Mesenchymal stem cell (in vitro differentiated cells and primary cell): ENCODE data around the gene DMAP1.

Experiments used
- DNase-seq: peaks from one replicate; pipeline ENCODE4 v3.0.0-alpha.2; 2013
- H2AFZ ChIP-seq: one replicate; pipeline ENCODE4 v1.6.1; 2013; ENCODE audit warnings: low read depth, mild to moderate bottlenecking, control low read depth, inconsistent platforms, low read length, moderate library complexity
- H2AK5ac ChIP-seq: 2 replicates; pipeline ENCODE4 v1.6.1; 2013; ENCODE audit warnings: low read length, moderate library complexity, mild to moderate bottlenecking, inconsistent platforms; ENCODE audit not compliant: severe bottlenecking
- H2BK120ac ChIP-seq: one replicate; pipeline ENCODE4 v1.6.1; 2013; ENCODE audit warnings: low read depth, mild to moderate bottlenecking, inconsistent platforms, low read length, moderate library complexity
- H2BK12ac ChIP-seq, 2 experiments: one replicate each; pipeline ENCODE4 v1.6.1; 2013; ENCODE audit warnings: inconsistent platforms in 2 of 2, low read length in 2 of 2, mild to moderate bottlenecking in 2 of 2, moderate library complexity in 2 of 2, control low read depth in 1 of 2
- H2BK15ac ChIP-seq: one replicate; pipeline ENCODE4 v1.6.1; 2013; ENCODE audit warnings: mild to moderate bottlenecking, low read depth, inconsistent platforms; ENCODE audit not compliant: poor library complexity, severe bottlenecking
- H2BK5ac ChIP-seq: 2 replicates; pipeline ENCODE4 v1.6.1; 2013; ENCODE audit warnings: low read depth, mild to moderate bottlenecking, low read length, control low read depth, inconsistent platforms; ENCODE audit not compliant: poor library complexity, severe bottlenecking
- H3K14ac ChIP-seq, 2 experiments: one replicate each; pipeline ENCODE4 v1.6.1; 2013; ENCODE audit warnings: inconsistent platforms in 2 of 2, low read length in 2 of 2, control low read depth in 1 of 2, mild to moderate bottlenecking in 1 of 2, moderate library complexity in 1 of 2
- H3K18ac ChIP-seq, 2 experiments: one replicate each; pipeline ENCODE4 v1.6.1; 2013; ENCODE audit warnings: inconsistent platforms in 2 of 2, low read length in 2 of 2, control low read depth in 1 of 2, low read depth in 1 of 2, mild to moderate bottlenecking in 1 of 2
- H3K23ac ChIP-seq, 2 experiments: one replicate each; pipeline ENCODE4 v1.6.1; 2013; ENCODE audit warnings: inconsistent platforms in 2 of 2, low read length in 2 of 2, mild to moderate bottlenecking in 2 of 2, moderate library complexity in 2 of 2, control low read depth in 1 of 2
- H3K27ac ChIP-seq: 2 replicates; pipeline ENCODE4 v1.5.1; 2013; ENCODE audit warnings: mild to moderate bottlenecking, moderate library complexity, low read length, control low read depth, inconsistent platforms; ENCODE audit not compliant: poor library complexity, severe bottlenecking
- H3K27me3 ChIP-seq, 2 experiments: 2 replicates each; pipeline versions ENCODE4 v1.6.1 to v1.7.0; 2013; ENCODE audit warnings: low read length in 2 of 2, mild to moderate bottlenecking in 2 of 2, moderate library complexity in 2 of 2, control low read depth in 1 of 2, inconsistent platforms in 1 of 2; ENCODE audit not compliant: control insufficient read depth in 1 of 2, insufficient read depth in 1 of 2
- H3K36me3 ChIP-seq, 2 experiments: 2 replicates each; pipeline versions ENCODE4 v1.6.1 to v1.7.0; 2013; ENCODE audit warnings: low read length in 2 of 2, control low read depth in 1 of 2, inconsistent platforms in 1 of 2, low read depth in 1 of 2, mild to moderate bottlenecking in 1 of 2; ENCODE audit not compliant: insufficient read depth in 2 of 2, control insufficient read depth in 1 of 2
- H3K4ac ChIP-seq, 2 experiments: one replicate each; pipeline ENCODE4 v1.6.1; 2013; ENCODE audit warnings: inconsistent platforms in 2 of 2, low read length in 2 of 2, mild to moderate bottlenecking in 2 of 2, moderate library complexity in 2 of 2, control low read depth in 1 of 2, low read depth in 1 of 2
- H3K4me1 ChIP-seq: 2 replicates; pipeline ENCODE4 v1.6.1; 2013; ENCODE audit warnings: low read depth, low read length, control low read depth; ENCODE audit not compliant: control insufficient read depth, insufficient read depth
- H3K4me2 ChIP-seq: 2 replicates; pipeline ENCODE4 v1.6.1; 2013; ENCODE audit warnings: low read length, mild to moderate bottlenecking, inconsistent platforms; ENCODE audit not compliant: poor library complexity, severe bottlenecking
- H3K4me3 ChIP-seq, 2 experiments: 2 replicates each; pipeline versions ENCODE4 v1.5.1 to v1.7.0; 2013; ENCODE audit warnings: low read length in 2 of 2, mild to moderate bottlenecking in 2 of 2, control low read depth in 1 of 2, low read depth in 1 of 2; ENCODE audit not compliant: insufficient read depth in 1 of 2
- H3K79me1 ChIP-seq: replicated peaks from 2 replicates; pipeline ENCODE4 v1.6.1; 2013; ENCODE audit warnings: mild to moderate bottlenecking, control low read depth, low read length, inconsistent platforms; ENCODE audit not compliant: poor library complexity, severe bottlenecking
- H3K9ac ChIP-seq: 2 replicates; pipeline ENCODE4 v1.7.0; 2013; ENCODE audit warnings: mild to moderate bottlenecking, low read length, moderate library complexity
- H3K9me3 ChIP-seq: 2 replicates; pipeline ENCODE4 v1.7.0; 2013; ENCODE audit warnings: mild to moderate bottlenecking, low read length; ENCODE audit not compliant: control insufficient read depth
- H4K8ac ChIP-seq: one replicate; pipeline ENCODE4 v1.6.1; 2013; ENCODE audit warnings: inconsistent platforms, mild to moderate bottlenecking, low read length, moderate library complexity
- H4K91ac ChIP-seq: one replicate; pipeline ENCODE4 v1.6.1; 2013; ENCODE audit warnings: mild to moderate bottlenecking, low read length, inconsistent platforms
- WGBS: methylation state at CpG from one replicate; pipeline ENCODE4 v1.1.7; 2013; ENCODE audit warnings: mixed read lengths; 5-methylcytosine and 5-hydroxymethylcytosine counted together

DMAP1 gene

GRCh38 chr1:44264451-44264771 lies 51.1 kb downstream of the DMAP1 start:
- H2BK5ac ChIP-seq: no peak overlapping the region
- H3K4me3 ChIP-seq: peak overlapping the region in 1 of 2 experiments; percentile 8
- H3K4me2 ChIP-seq: no peak overlapping the region
- H2AFZ ChIP-seq: no peak overlapping the region
- no peak overlapping the region for H3K23ac ChIP-seq
- H3K27me3 ChIP-seq: no peaks in the 10 kb centered on the region
- H3K18ac ChIP-seq: no peak overlapping the region
- 94% methylated on average over 8 of the region's 11 CpGs for WGBS
- H3K9ac ChIP-seq: no peak overlapping the region
- H2BK120ac ChIP-seq: no peak overlapping the region
- no peak overlapping the region for H2BK15ac ChIP-seq
- no peak overlapping the region for H3K4ac ChIP-seq
- DNase-seq: no peak
- H3K4me1 ChIP-seq: no peaks in the 10 kb centered on the region
- no peak overlapping the region for H4K91ac ChIP-seq
- peak overlapping the region in 1 of 2 experiments; percentile 26 for H3K14ac ChIP-seq
- peaks cover 39% of the 10 kb centered on the region for H3K79me1 ChIP-seq
- no peak overlapping the region for H2BK12ac ChIP-seq
- H3K36me3 ChIP-seq: peaks cover 6 to 26% of the 10 kb centered on the region in 2 experiments
- H4K8ac ChIP-seq: no peak overlapping the region
- no peak overlapping the region for H2AK5ac ChIP-seq
- no peak overlapping the region for H3K27ac ChIP-seq
- H3K9me3 ChIP-seq: no peaks in the 10 kb centered on the region

DNA sequence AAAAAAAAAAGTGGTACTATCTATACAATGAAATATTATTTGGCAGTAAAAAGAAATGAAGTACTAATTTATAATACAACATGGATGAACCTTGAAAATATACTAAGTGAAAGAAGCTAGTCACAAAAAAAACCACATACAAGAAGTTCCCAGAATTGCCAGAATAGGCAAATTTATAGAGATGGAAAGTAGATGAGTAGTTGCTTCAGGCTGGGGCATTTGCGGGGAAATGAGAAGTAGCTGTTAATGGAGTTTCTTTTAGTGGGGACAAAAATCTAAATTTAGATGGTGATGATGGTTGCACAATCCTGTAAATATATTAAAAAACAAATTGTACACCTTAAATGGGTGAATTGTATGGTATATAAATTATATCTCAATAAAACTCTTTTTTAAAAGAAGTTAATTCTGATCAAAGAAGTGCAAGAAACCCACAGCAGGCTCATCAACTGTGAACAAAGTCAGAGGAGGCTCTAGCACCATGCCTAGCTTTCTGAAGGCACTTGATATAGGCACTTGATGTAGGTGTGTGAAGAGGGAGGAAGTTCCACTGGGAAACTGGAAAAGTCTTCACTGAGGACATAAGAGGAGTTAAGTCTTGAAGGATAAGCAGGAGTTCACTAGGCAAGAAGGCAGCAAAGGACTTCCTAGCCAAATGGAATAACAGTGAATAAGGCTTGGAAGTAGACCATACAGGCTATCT lies 52.5 kb downstream of the DMAP1 start:
- WGBS: no CpG with 5 or more reads among the region's 1 CpG
- no peak overlapping the region for H3K23ac ChIP-seq
- H3K9ac ChIP-seq: no peak overlapping the region
- no peak overlapping the region for H2BK15ac ChIP-seq
- no peaks in the 10 kb centered on the region for H3K27me3 ChIP-seq
- H2AFZ ChIP-seq: no peak overlapping the region
- H2BK12ac ChIP-seq: no peak overlapping the region
- H3K9me3 ChIP-seq: no peaks in the 10 kb centered on the region
- no peak overlapping the region for H4K8ac ChIP-seq
- H2BK5ac ChIP-seq: no peak overlapping the region
- no peak overlapping the region for H3K4me3 ChIP-seq
- no peak overlapping the region for H2AK5ac ChIP-seq
- no peak overlapping the region for H4K91ac ChIP-seq
- no peaks in the 10 kb centered on the region for H3K4me1 ChIP-seq
- H3K4me2 ChIP-seq: no peak overlapping the region
- H3K79me1 ChIP-seq: peaks cover 40% of the 10 kb centered on the region
- no peak overlapping the region for H3K18ac ChIP-seq
- H3K14ac ChIP-seq: no peak overlapping the region
- no peak overlapping the region for H3K27ac ChIP-seq
- peaks cover 0 to 27% of the 10 kb centered on the region in 2 experiments for H3K36me3 ChIP-seq
- DNase-seq: no peak
- H3K4ac ChIP-seq: no peak overlapping the region
- no peak overlapping the region for H2BK120ac ChIP-seq

- Histone ChIP-seq H3K27me3 (no peaks in the 10 kb centered on the region), H3K4ac (no peak overlapping the region), H3K9me3 (no peaks in the 10 kb centered on the region), H3K36me3 (peaks cover 0 to 26% of the 10 kb centered on the region in 2 experiments), H2BK12ac (no peak overlapping the region), H2AK5ac (no peak overlapping the region), H3K23ac (no peak overlapping the region), H4K91ac (no peak overlapping the region), H3K18ac (no peak overlapping the region), H2BK120ac (no peak overlapping the region), H2BK5ac (no peak overlapping the region), H3K79me1 (peaks cover 44% of the 10 kb centered on the region), H3K4me3 (no peak overlapping the region), H3K4me1 (no peaks in the 10 kb centered on the region), H3K4me2 (no peak overlapping the region), H4K8ac (no peak overlapping the region), H3K14ac (no peak overlapping the region), H3K9ac (no peak overlapping the region), H3K27ac (no peak overlapping the region), H2AFZ (no peak overlapping the region), H2BK15ac (no peak overlapping the region)
- 83% methylated on average over 5 of the region's 6 CpGs for WGBS
- no peak for DNase-seq
These were observed 53.4 kb downstream of the DMAP1 start for GRCh38 chr1:44266400-44267344.

DNA sequence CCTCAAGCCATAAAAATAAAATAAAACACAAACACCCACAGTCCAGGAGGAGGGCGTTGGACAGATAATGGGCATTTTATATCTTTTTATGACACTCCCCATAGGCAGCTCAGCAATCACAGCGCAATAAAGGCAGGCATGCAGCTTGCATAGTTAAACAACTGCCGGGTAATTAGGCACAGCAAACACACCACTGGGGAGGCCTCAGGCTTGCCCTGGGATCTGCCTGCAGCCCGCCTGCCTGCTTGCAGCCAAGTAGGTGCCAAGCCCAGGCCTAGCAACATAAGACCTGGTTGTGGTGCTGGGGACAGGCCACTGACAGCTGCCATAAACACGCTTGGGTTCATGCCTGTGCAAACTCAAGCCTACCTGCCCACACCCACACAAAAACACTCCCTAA lies 54.2 kb downstream of the DMAP1 start:
- no peak overlapping the region for H4K91ac ChIP-seq
- no peak overlapping the region for H3K23ac ChIP-seq
- no peak overlapping the region for H3K14ac ChIP-seq
- H3K9me3 ChIP-seq: no peaks in the 10 kb centered on the region
- H2BK120ac ChIP-seq: no peak overlapping the region
- H3K9ac ChIP-seq: no peak overlapping the region
- 46% methylated on average over 5 of the region's 5 CpGs for WGBS
- H3K27me3 ChIP-seq: no peaks in the 10 kb centered on the region
- H3K4ac ChIP-seq: no peak overlapping the region
- H2BK15ac ChIP-seq: no peak overlapping the region
- no peak overlapping the region for H3K4me3 ChIP-seq
- H2AK5ac ChIP-seq: no peak overlapping the region
- H3K4me1 ChIP-seq: peaks cover 2% of the 10 kb centered on the region
- no peak overlapping the region for H3K18ac ChIP-seq
- no peak overlapping the region for H3K27ac ChIP-seq
- peaks cover 0 to 22% of the 10 kb centered on the region in 2 experiments for H3K36me3 ChIP-seq
- H4K8ac ChIP-seq: no peak overlapping the region
- peaks cover 42% of the 10 kb centered on the region for H3K79me1 ChIP-seq
- peak overlapping the region in 1 of 2 experiments; percentile 15 for H2BK12ac ChIP-seq
- no peak overlapping the region for H3K4me2 ChIP-seq
- DNase-seq: no peak
- H2BK5ac ChIP-seq: no peak overlapping the region
- no peak overlapping the region for H2AFZ ChIP-seq
